Transverse colon (tissue), 3 donors: ENCODE data around the gene AMPD3.

Experiments
- POLR2A ChIP-seq: fragments of 450-650 bp; IDR thresholded peaks from one replicate; pipeline ENCODE4 v1.6.1; 2016; ENCODE audit warnings: antibody characterized with exemption, mild to moderate bottlenecking, moderate library complexity
- TF ChIP-seq, protein P1 (sequence below), 5 experiments: fragments of 200-600 bp in 3 of 5; fragments of 450-650 bp in 2 of 5; sonication (generic) in 3 of 5; IDR thresholded peaks; 1 replicate in 2 of 5; 2 replicates in 3 of 5; pipeline ENCODE4 v1.5.1; 2016 to 2017; ENCODE audit warnings: antibody characterized with exemption in 5 of 5, inconsistent platforms in 3 of 5, mild to moderate bottlenecking in 2 of 5, moderate library complexity in 1 of 5

DNA sequence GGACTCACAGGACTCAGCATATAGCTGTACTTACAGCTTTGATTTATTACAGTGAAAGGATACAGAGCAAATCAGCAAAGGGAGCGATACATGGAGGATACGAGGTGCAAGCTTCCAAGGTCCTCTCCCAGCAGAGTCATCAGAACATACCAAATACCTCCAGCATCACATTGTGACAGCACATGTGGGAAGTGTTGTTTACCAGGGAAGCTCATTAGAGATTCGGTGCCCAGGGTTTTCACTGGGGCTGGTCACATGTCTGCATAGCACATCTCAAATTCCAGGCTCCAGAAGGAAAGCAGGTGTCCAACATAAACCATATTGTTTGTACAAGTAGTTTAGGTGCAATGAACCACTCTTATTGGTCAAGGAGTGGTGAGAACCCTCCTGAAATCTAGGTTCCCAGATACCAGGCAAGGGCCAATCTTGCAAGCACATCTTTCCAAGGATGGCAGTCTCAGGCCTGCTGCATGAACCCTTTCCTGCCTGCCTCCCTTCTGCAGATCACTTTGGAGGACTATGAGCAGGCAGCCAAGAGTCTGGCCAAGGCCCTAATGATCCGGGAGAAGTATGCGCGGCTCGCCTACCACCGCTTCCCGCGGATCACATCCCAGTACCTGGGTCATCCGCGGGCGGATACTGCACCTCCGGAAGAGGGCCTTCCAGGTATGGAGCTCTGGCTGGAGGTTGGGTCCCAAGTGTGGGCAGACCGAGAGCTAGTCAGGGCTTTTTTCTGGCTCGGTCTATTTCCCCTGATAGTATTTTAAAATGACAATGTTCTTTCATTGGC is 26.7 kb downstream of the AMPD3 start:
- TF ChIP-seq, protein P1, sequence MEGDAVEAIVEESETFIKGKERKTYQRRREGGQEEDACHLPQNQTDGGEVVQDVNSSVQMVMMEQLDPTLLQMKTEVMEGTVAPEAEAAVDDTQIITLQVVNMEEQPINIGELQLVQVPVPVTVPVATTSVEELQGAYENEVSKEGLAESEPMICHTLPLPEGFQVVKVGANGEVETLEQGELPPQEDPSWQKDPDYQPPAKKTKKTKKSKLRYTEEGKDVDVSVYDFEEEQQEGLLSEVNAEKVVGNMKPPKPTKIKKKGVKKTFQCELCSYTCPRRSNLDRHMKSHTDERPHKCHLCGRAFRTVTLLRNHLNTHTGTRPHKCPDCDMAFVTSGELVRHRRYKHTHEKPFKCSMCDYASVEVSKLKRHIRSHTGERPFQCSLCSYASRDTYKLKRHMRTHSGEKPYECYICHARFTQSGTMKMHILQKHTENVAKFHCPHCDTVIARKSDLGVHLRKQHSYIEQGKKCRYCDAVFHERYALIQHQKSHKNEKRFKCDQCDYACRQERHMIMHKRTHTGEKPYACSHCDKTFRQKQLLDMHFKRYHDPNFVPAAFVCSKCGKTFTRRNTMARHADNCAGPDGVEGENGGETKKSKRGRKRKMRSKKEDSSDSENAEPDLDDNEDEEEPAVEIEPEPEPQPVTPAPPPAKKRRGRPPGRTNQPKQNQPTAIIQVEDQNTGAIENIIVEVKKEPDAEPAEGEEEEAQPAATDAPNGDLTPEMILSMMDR (IDR thresholded peaks at IDR 0.05) = no peak
- no peak for TF ChIP-seq POLR2A
